Activated CD8-positive, alpha-beta memory T cell treated with anti-CD3 and anti-CD28 coated beads, Interleukin-2, amount 50 U/mL, for 24 hours (primary cell): ENCODE results near the gene CCL3.
"Not testable (repeated sequence)": the region's sequence is repeated elsewhere in the genome, so short reads cannot be mapped to it uniquely, and the experiment has no call there.

Experiments used
- DNase-seq: peaks from one replicate; pipeline ENCODE4 v3.0.0-alpha.2; 2020; ENCODE audit errors: extremely low read depth

The CCL3 gene

GRCh38 chr17:36115649-36115977, 25.7 kb upstream of the CCL3 start:
- not testable (repeated sequence) for DNase-seq

GRCh38 chr17:36114971-36115648, 25.2 kb upstream of the CCL3 start:
- not testable (repeated sequence) for DNase-seq

GRCh38 chr17:36113131-36113530, 23.2 kb upstream of the CCL3 start:
- not testable (repeated sequence) for DNase-seq

- no peak for DNase-seq
Observed at GRCh38 chr17:36112572-36112971, 22.6 kb upstream of the CCL3 start.

GRCh38 chr17:36111068-36111490, 21.1 kb upstream of the CCL3 start:
- DNase-seq, result no peak

- DNase-seq, result not testable (repeated sequence)
Observed at GRCh38 chr17:36108265-36108664, 18.3 kb upstream of the CCL3 start.

- DNase-seq, result no peak
Observed at GRCh38 chr17:36107660-36108059, 17.7 kb upstream of the CCL3 start.

- no peak for DNase-seq
Observed at GRCh38 chr17:36106493-36106835, 16.5 kb upstream of the CCL3 start.

- no peak for DNase-seq
Observed at GRCh38 chr17:36105781-36106492, 16.0 kb upstream of the CCL3 start.

GRCh38 chr17:36104701-36105181, 14.8 kb upstream of the CCL3 start:
- DNase-seq, result no peak

- not testable (repeated sequence) for DNase-seq
Observed at GRCh38 chr17:36104246-36104645, 14.3 kb upstream of the CCL3 start.

- not testable (repeated sequence) for DNase-seq
Observed at GRCh38 chr17:36103401-36103975, 13.5 kb upstream of the CCL3 start, which contains the start of gene CCL4. Gene CCL4, plus strand, starts transcription at chr17:36103827. Its CDS starts 79 bp downstream, at chr17:36103906.

GRCh38 chr17:36099004-36099403, 9.1 kb upstream of the CCL3 start:
- DNase-seq, result not testable (repeated sequence)

- DNase-seq, result no peak
Observed at GRCh38 chr17:36095992-36096391, 6.0 kb upstream of the CCL3 start.

GRCh38 chr17:36094746-36095145, 4.8 kb upstream of the CCL3 start:
- no peak for DNase-seq

- no peak for DNase-seq
Observed at GRCh38 chr17:36094232-36094631, 4.3 kb upstream of the CCL3 start.

- DNase-seq, result not testable (repeated sequence)
Observed at GRCh38 chr17:36092715-36093114, 2.8 kb upstream of the CCL3 start.

- DNase-seq, result no peak
Observed at GRCh38 chr17:36092230-36092629, 2.3 kb upstream of the CCL3 start.

GRCh38 chr17:36089339-36089865, 541 bp downstream of the CCL3 start:
- DNase-seq, result no peak

GRCh38 chr17:36088670-36089338, 1.1 kb downstream of the CCL3 start:
- DNase-seq, result no peak

GRCh38 chr17:36087897-36088572, 1.9 kb downstream of the CCL3 start:
- DNase-seq, result not testable (repeated sequence)
